H9 (cell line): ENCODE measurements around the gene PIRT. TPM values are rescaled to one million over a fixed set of nuclear protein-coding genes. Genes with fewer than 3 reads are reported as not detected.

Experiments
- DNase-seq: peaks from one replicate; pipeline ENCODE4 v3.0.0-alpha.2; 2017
- H2AFZ ChIP-seq: one replicate; pipeline ENCODE4 v1.6.1; 2013; ENCODE audit warnings: mild to moderate bottlenecking, low read length, control low read depth, moderate library complexity
- H2AK5ac ChIP-seq: 2 replicates; pipeline ENCODE4 v1.6.1; 2013; ENCODE audit warnings: low read length, control low read depth, mixed read lengths; ENCODE audit not compliant: insufficient read length
- H2BK120ac ChIP-seq: one replicate; pipeline ENCODE4 v1.6.1; 2013; ENCODE audit warnings: low read depth, mild to moderate bottlenecking, low read length, control low read depth, inconsistent platforms; ENCODE audit not compliant: poor library complexity, severe bottlenecking
- H2BK12ac ChIP-seq: 2 replicates; pipeline ENCODE4 v1.6.1; 2013; ENCODE audit warnings: low read length, control low read depth, mixed read lengths, low read depth; ENCODE audit not compliant: insufficient read length
- H2BK15ac ChIP-seq: 2 replicates; pipeline ENCODE4 v1.6.1; 2013; ENCODE audit warnings: low read depth, low read length, control low read depth
- H2BK20ac ChIP-seq: one replicate; pipeline ENCODE4 v1.6.1; 2013; ENCODE audit warnings: low read depth, mild to moderate bottlenecking, low read length, control low read depth, inconsistent platforms; ENCODE audit not compliant: poor library complexity, severe bottlenecking
- H2BK5ac ChIP-seq: 2 replicates; pipeline ENCODE4 v1.6.1; 2013; ENCODE audit warnings: low read length, control low read depth, mixed read lengths; ENCODE audit not compliant: insufficient read length
- H3K14ac ChIP-seq: 2 replicates; pipeline ENCODE4 v1.6.1; 2013; ENCODE audit warnings: low read length, control low read depth; ENCODE audit not compliant: insufficient read depth
- H3K18ac ChIP-seq: 2 replicates; pipeline ENCODE4 v1.6.1; 2013; ENCODE audit warnings: low read depth, mild to moderate bottlenecking, mixed read lengths, low read length, control low read depth; ENCODE audit not compliant: insufficient read length
- H3K23ac ChIP-seq: 2 replicates; pipeline ENCODE4 v1.6.1; 2013; ENCODE audit warnings: low read length, control low read depth, mixed read lengths, low read depth; ENCODE audit not compliant: insufficient read length
- H3K23me2 ChIP-seq: 2 replicates; pipeline ENCODE4 v1.6.1; 2013; ENCODE audit warnings: low read depth, mild to moderate bottlenecking, mixed read lengths, low read length, control low read depth; ENCODE audit not compliant: insufficient read length, poor library complexity, severe bottlenecking
- H3K27ac ChIP-seq: 2 replicates; pipeline ENCODE4 v1.5.1; 2013; ENCODE audit warnings: low read length, control low read depth, mixed read lengths, low read depth; ENCODE audit not compliant: insufficient read length
- H3K27me3 ChIP-seq: 2 replicates; pipeline ENCODE4 v1.6.1; 2013; ENCODE audit warnings: low read length, control low read depth, inconsistent platforms; ENCODE audit not compliant: insufficient read depth
- H3K4ac ChIP-seq: 2 replicates; pipeline ENCODE4 v1.6.1; 2013; ENCODE audit warnings: low read depth, mild to moderate bottlenecking, control low read depth, inconsistent platforms, low read length, moderate library complexity
- H3K4me1 ChIP-seq: 2 replicates; pipeline ENCODE4 v1.6.1; 2013; ENCODE audit warnings: low read length, control low read depth, inconsistent platforms; ENCODE audit not compliant: insufficient read depth
- H3K4me2 ChIP-seq: 2 replicates; pipeline ENCODE4 v1.6.1; 2013; ENCODE audit warnings: low read length, control low read depth, mixed read lengths; ENCODE audit not compliant: insufficient read length, insufficient read depth
- H3K56ac ChIP-seq: 2 replicates; pipeline ENCODE4 v1.6.1; 2013; ENCODE audit warnings: low read depth, mild to moderate bottlenecking, mixed read lengths, low read length, control low read depth; ENCODE audit not compliant: insufficient read length
- H3K79me1 ChIP-seq: 2 replicates; pipeline ENCODE4 v1.6.1; 2013; ENCODE audit warnings: low read depth, mild to moderate bottlenecking, moderate library complexity, low read length, control low read depth, inconsistent platforms; ENCODE audit not compliant: insufficient read depth, poor library complexity, severe bottlenecking
- H3K79me2 ChIP-seq: 2 replicates; pipeline ENCODE4 v1.6.1; 2013; ENCODE audit warnings: low read length, control low read depth, inconsistent platforms; ENCODE audit not compliant: insufficient read depth
- H3K9ac ChIP-seq: 2 replicates; pipeline ENCODE4 v1.6.1; 2013; ENCODE audit warnings: low read length, control low read depth, mixed read lengths; ENCODE audit not compliant: insufficient read length; ENCODE audit errors: extremely low read depth
- H3K9me3 ChIP-seq: one replicate; pipeline ENCODE4 v1.6.1; 2013; ENCODE audit warnings: low read depth, low read length, inconsistent platforms; ENCODE audit not compliant: control insufficient read depth
- H3T11ph ChIP-seq: one replicate; pipeline ENCODE4 v1.6.1; 2013; ENCODE audit warnings: mild to moderate bottlenecking, low read length, control low read depth, inconsistent platforms
- H4K20me1 ChIP-seq: one replicate; pipeline ENCODE4 v1.6.1; 2013; ENCODE audit not compliant: control insufficient read depth, insufficient read length, insufficient read depth
- H4K5ac ChIP-seq: 2 replicates; pipeline ENCODE4 v1.6.1; 2013; ENCODE audit warnings: low read depth, mild to moderate bottlenecking, mixed read lengths, low read length, control low read depth; ENCODE audit not compliant: insufficient read length
- H4K8ac ChIP-seq: replicated peaks from 2 replicates; pipeline ENCODE4 v1.6.1; 2013; ENCODE audit warnings: low read length, control low read depth, mixed read lengths, low read depth; ENCODE audit not compliant: insufficient read length
- H4K91ac ChIP-seq: 2 replicates; pipeline ENCODE4 v1.6.1; 2013; ENCODE audit warnings: low read depth, mild to moderate bottlenecking, moderate library complexity, mixed read lengths, low read length, control low read depth; ENCODE audit not compliant: insufficient read length
- H3K27ac Mint-ChIP-seq, 3 experiments: 2 replicates in 2 of 3; 3 replicates in 1 of 3; pipeline ENCODE4 v1.8.0; 2020 to 2021; ENCODE audit warnings: mixed read lengths in 3 of 3, mild to moderate bottlenecking in 1 of 3, moderate library complexity in 1 of 3
- H3K27me3 Mint-ChIP-seq: 2 replicates; pipeline ENCODE4 v1.8.0; 2021; ENCODE audit warnings: low read depth, mild to moderate bottlenecking, moderate library complexity, mixed read lengths
- H3K36me3 Mint-ChIP-seq, 3 experiments: 2 replicates in 2 of 3; 3 replicates in 1 of 3; pipeline ENCODE4 v1.8.0; 2020 to 2021; ENCODE audit warnings: low read depth in 3 of 3, mixed read lengths in 3 of 3; ENCODE audit not compliant: insufficient read depth in 1 of 3
- H3K4me1 Mint-ChIP-seq, 2 experiments: 2 replicates each; pipeline ENCODE4 v1.8.0; 2020; ENCODE audit warnings: mixed read lengths in 2 of 2
- H3K4me3 Mint-ChIP-seq, 2 experiments: 2 replicates in 1 of 2; 3 replicates in 1 of 2; pipeline ENCODE4 v1.8.0; 2020 to 2021; ENCODE audit warnings: mild to moderate bottlenecking in 2 of 2, mixed read lengths in 2 of 2, moderate library complexity in 1 of 2
- H3K9me3 Mint-ChIP-seq, 2 experiments: 2 replicates in 1 of 2; 3 replicates in 1 of 2; pipeline ENCODE4 v1.8.0; 2020; ENCODE audit warnings: mild to moderate bottlenecking in 2 of 2, mixed read lengths in 2 of 2, moderate library complexity in 1 of 2
- WGBS: extraction: QIAGEN DNeasy Blood & Tissue Kit; methylation state at CpG from one replicate; pipeline ENCODE4 v1.1.7; 2013; ENCODE audit warnings: missing lambda C conversion rate, low lambda C conversion rate, mixed read lengths; ENCODE audit not compliant: insufficient read length; ENCODE audit errors: extremely low coverage; 5-methylcytosine and 5-hydroxymethylcytosine counted together
- total RNA-seq: library from RNA; stranded (reverse); gene quantifications from 2 replicates; pipeline ENCODE4 v1.2.1, GENCODE V29; 2021
- TF ChIP-seq, protein P1 (sequence below): fragments of 200-600 bp; sonication (generic); conservative IDR thresholded peaks from 3 replicates; pipeline ENCODE4 v1.8.0; 2021; ENCODE audit warnings: antibody characterized with exemption, mild to moderate bottlenecking

Gene PIRT
- total RNA-seq, 1 experiment from 2014 or later = not detected

DNA sequence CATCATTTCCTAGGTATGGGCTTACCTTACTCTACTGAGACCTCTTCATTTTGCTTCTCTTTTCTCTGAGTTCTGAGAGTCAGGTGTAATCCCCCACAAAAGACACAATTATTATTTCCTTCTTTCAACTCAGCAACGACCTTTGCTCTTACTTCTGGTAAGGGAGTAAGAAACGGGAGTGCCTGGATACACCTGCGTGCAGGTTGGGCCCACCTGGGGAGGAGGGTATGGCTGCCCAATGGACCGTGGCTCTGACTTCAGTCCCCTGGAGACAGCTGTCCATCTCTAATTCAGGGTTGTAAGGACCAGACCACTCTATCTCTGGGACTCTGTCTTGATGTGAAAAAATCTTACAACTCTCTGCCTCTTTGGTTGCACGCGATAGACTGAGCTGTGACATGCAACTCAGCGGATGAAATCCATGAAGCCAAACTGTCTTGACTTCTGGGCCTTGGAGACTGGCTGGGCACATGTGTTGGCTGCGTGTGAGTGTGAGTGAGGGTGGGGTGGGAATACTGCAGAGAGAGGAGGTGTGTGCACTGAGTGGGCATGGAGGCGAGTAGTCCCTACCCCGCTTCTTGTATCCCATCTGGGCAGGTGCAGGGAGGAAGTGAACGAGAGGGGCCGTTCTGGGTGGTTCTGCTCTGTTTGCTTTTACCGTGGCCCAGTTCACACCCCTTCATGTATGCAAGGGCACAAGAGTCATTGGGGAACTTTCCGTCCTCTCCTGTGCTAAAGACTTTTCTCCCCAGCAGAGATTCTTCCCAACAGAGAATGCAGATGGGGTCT is 35.2 kb downstream of the PIRT start:
- Mint-ChIP-seq H3K36me3 (no peaks in the 10 kb centered on the region), H3K9me3 (no peaks in the 10 kb centered on the region), H3K4me3 (no peak overlapping the region), H3K4me1 (peaks cover 18 to 23% of the 10 kb centered on the region in 2 experiments), H3K27me3 (peaks cover 1% of the 10 kb centered on the region; the same call in 1 of the 2 replicates), H3K27ac (no peak overlapping the region)
- H3K79me1 ChIP-seq = no peaks in the 10 kb centered on the region
- no peak overlapping the region for H3K27ac ChIP-seq
- no peaks in the 10 kb centered on the region for H3K9me3 ChIP-seq
- H4K8ac ChIP-seq = no peak overlapping the region
- no peak overlapping the region for H3K4me2 ChIP-seq
- DNase-seq = no peak
- H3K9ac ChIP-seq = no peak overlapping the region
- H3K4me1 ChIP-seq = peaks cover under 1% of the 10 kb centered on the region; the same call in 1 of the 2 replicates
- no peaks in the 10 kb centered on the region for H4K20me1 ChIP-seq
- no peak overlapping the region for H2BK120ac ChIP-seq
- H4K91ac ChIP-seq = no peak overlapping the region
- no peak overlapping the region for H3K4ac ChIP-seq
- H3K18ac ChIP-seq = no peak overlapping the region
- WGBS = no CpG with 5 or more reads among the region's 14 CpGs
- H3K23ac ChIP-seq = no peak overlapping the region
- no peak overlapping the region for H2AFZ ChIP-seq
- H3K79me2 ChIP-seq = no peaks in the 10 kb centered on the region
- TF ChIP-seq, protein P1, sequence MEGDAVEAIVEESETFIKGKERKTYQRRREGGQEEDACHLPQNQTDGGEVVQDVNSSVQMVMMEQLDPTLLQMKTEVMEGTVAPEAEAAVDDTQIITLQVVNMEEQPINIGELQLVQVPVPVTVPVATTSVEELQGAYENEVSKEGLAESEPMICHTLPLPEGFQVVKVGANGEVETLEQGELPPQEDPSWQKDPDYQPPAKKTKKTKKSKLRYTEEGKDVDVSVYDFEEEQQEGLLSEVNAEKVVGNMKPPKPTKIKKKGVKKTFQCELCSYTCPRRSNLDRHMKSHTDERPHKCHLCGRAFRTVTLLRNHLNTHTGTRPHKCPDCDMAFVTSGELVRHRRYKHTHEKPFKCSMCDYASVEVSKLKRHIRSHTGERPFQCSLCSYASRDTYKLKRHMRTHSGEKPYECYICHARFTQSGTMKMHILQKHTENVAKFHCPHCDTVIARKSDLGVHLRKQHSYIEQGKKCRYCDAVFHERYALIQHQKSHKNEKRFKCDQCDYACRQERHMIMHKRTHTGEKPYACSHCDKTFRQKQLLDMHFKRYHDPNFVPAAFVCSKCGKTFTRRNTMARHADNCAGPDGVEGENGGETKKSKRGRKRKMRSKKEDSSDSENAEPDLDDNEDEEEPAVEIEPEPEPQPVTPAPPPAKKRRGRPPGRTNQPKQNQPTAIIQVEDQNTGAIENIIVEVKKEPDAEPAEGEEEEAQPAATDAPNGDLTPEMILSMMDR = no peak
- H2BK5ac ChIP-seq = no peak overlapping the region
- H3K27me3 ChIP-seq = no peaks in the 10 kb centered on the region
- no peak overlapping the region for H2AK5ac ChIP-seq
- no peak overlapping the region for H4K5ac ChIP-seq
- H3K23me2 ChIP-seq = no peaks in the 10 kb centered on the region
- no peak overlapping the region for H2BK12ac ChIP-seq
- H3K56ac ChIP-seq = no peak overlapping the region
- H3T11ph ChIP-seq = no peak overlapping the region
- no peak overlapping the region; the same call in 1 of the 2 replicates for H3K14ac ChIP-seq
- no peak overlapping the region for H2BK20ac ChIP-seq
- no peak overlapping the region for H2BK15ac ChIP-seq
